ENCODE measurements around the gene MTMR11. TPM values are rescaled to one million over a fixed set of nuclear protein-coding genes. Genes with fewer than 3 reads are reported as not detected.
A peak's percentile ranks its signal among the peaks of the same experiment; 100 is the strongest.
"Not testable (repeated sequence)": the region's sequence is repeated elsewhere in the genome, so short reads cannot be mapped to it uniquely, and the experiment has no call there.

MTMR11 gene
- total and polyA plus RNA-seq, 11 donors: 1.6 to 4.5 (median 2.1) TPM

- peaks cover 0 to 32% (median 22%) of the 10 kb centered on the region in 12 donors for H3K4me1 ChIP-seq
- peak overlapping the region in 7 of 12 donors; percentile 6 to 44 (median 20) for H3K27ac ChIP-seq
- WGBS, 4 donors: 33 to 43% (median 39%) methylated on average over 3 of the region's 3 CpGs
- no peak for ATAC-seq
- H3K36me3 ChIP-seq: peaks cover 0 to 45% (median 38%) of the 10 kb centered on the region in 9 donors
- intact Hi-C loops (cut with DNase I): no loop called here
- H3K4me3 ChIP-seq: no peak overlapping the region
- no peaks in the 10 kb centered on the region for H3K9me3 ChIP-seq
- no peaks in the 10 kb centered on the region for H3K27me3 ChIP-seq
- no peak for DNase-seq
- no peak for TF ChIP-seq CTCF (IDR thresholded peaks at IDR 0.05)
- TF ChIP-seq POLR2A (IDR thresholded peaks at IDR 0.05): no peak
Measured at GRCh38 chr1:149942885-149943284, 6.2 kb upstream of the MTMR11 start.

- H3K27ac ChIP-seq: peak overlapping the region in 8 of 12 donors; percentile 6 to 44 (median 27)
- H3K36me3 ChIP-seq: peaks cover 0 to 39% (median 36%) of the 10 kb centered on the region in 9 donors
- DNase-seq (peak in 2 of 5 donors; percentile 40 to 44), ATAC-seq (peak in 3 of 4 donors; percentile 25 to 51 (median 43))
- no peaks in the 10 kb centered on the region for H3K9me3 ChIP-seq
- TF ChIP-seq CTCF (IDR thresholded peaks at IDR 0.05) (peak in 9 of 12 donors; percentile 21 to 61 (median 51)), POLR2A (IDR thresholded peaks at IDR 0.05) (no peak)
- 19 to 35% (median 24%) methylated on average over 5 of the region's 5 CpGs for WGBS, 4 donors
- H3K27me3 ChIP-seq: no peaks in the 10 kb centered on the region
- peaks cover 0 to 39% (median 28%) of the 10 kb centered on the region in 12 donors for H3K4me1 ChIP-seq
- H3K4me3 ChIP-seq: no peak overlapping the region
- intact Hi-C loops (cut with DNase I): no loop called here
Measured at GRCh38 chr1:149942207-149942606, 5.5 kb upstream of the MTMR11 start.

- 86 to 94% (median 89%) methylated on average over 3 of the region's 3 CpGs for WGBS, 4 donors
- intact Hi-C loops (cut with DNase I): no loop called here
Measured at GRCh38 chr1:149940427-149940826, 3.7 kb upstream of the MTMR11 start.

GRCh38 chr1:149938668-149939003 lies 2.0 kb upstream of the MTMR11 start:
- peak overlapping the region in 9 of 12 donors; percentile 20 to 54 (median 37) for H3K4me3 ChIP-seq
- H3K36me3 ChIP-seq, H3K27me3 ChIP-seq, DNase-seq, H3K9me3 ChIP-seq: not testable (repeated sequence)
- H3K27ac ChIP-seq: peak overlapping the region in 11 of 12 donors; percentile 68 to 91 (median 82)
- 49 to 63% (median 51%) methylated on average over 13 of the region's 13 CpGs for WGBS, 4 donors
- intact Hi-C loops (cut with DNase I): loop anchor here in 2 of 10 donors (1.0 to 5.0 kb wide), 2 partner anchors 41 to 50 kb away; partner anchors contain the start of gene BOLA1 (in 1 of the 2)
- peak in 2 of 4 donors; percentile 7 to 14 for ATAC-seq
- peaks cover 0 to 55% (median 38%) of the 10 kb centered on the region in 12 donors for H3K4me1 ChIP-seq

More at GRCh38 chr1:149940427-149940826, 3.7 kb upstream of the MTMR11 start:
- Histone ChIP-seq H3K36me3 (peaks cover 0 to 21% (median 18%) of the 10 kb centered on the region in 9 donors), H3K27me3 (no peaks in the 10 kb centered on the region), H3K27ac (peak overlapping the region in 4 of 12 donors; percentile 81 to 88 (median 84)), H3K4me3 (no peak overlapping the region), H3K4me1 (peaks cover 0 to 55% (median 38%) of the 10 kb centered on the region in 12 donors), H3K9me3 (no peaks in the 10 kb centered on the region)
- DNase-seq (no peak), ATAC-seq (no peak)
- TF ChIP-seq POLR2A (IDR thresholded peaks at IDR 0.05) (no peak), CTCF (IDR thresholded peaks at IDR 0.05) (no peak)

Measured in heart left ventricle (tissue), 16 donors.